ENCODE measurements around the gene RAP2A. TPM values are rescaled to one million over a fixed set of nuclear protein-coding genes. Genes with fewer than 3 reads are reported as not detected.

The RAP2A gene
- total RNA-seq, 4 donors from 2014 or later = 10.6 to 16.0 (median 12.7) TPM

- TF ChIP-seq CTCF (IDR thresholded peaks at IDR 0.05) (no peak), POLR2AphosphoS5 (IDR thresholded peaks at IDR 0.05) (no peak), EP300 (IDR thresholded peaks at IDR 0.05) (no peak), POLR2A (IDR thresholded peaks at IDR 0.05) (no peak)
- 77% methylated on average over 2 of the region's 2 CpGs for WGBS
- no peaks in the 10 kb centered on the region for H3K27me3 ChIP-seq
Measured at GRCh38 chr13:97484301-97484700, 50.3 kb downstream of the RAP2A start.

GRCh38 chr13:97485320-97485719, 51.4 kb downstream of the RAP2A start:
- DNase-seq (ENCODE audit: low spot score in 2 of 2) = no peak

More at GRCh38 chr13:97484301-97484700, 50.3 kb downstream of the RAP2A start:
- no peaks in the 10 kb centered on the region for H3K4me1 ChIP-seq
- H3K4me3 ChIP-seq = no peak overlapping the region
- no peak overlapping the region for H3K27ac ChIP-seq
- no peaks in the 10 kb centered on the region for H3K9me3 ChIP-seq
- no peak for DNase-seq (ENCODE audit: low spot score in 2 of 2)
- no peaks in the 10 kb centered on the region for H3K36me3 ChIP-seq

GRCh38 chr13:97490702-97491307, 56.8 kb downstream of the RAP2A start:
- no peaks in the 10 kb centered on the region for H3K36me3 ChIP-seq
- no peak for DNase-seq (ENCODE audit: low spot score in 2 of 2)
- no peaks in the 10 kb centered on the region for H3K4me1 ChIP-seq
- TF ChIP-seq CTCF (IDR thresholded peaks at IDR 0.05) (no peak), POLR2A (IDR thresholded peaks at IDR 0.05) (no peak), POLR2AphosphoS5 (IDR thresholded peaks at IDR 0.05) (no peak), EP300 (IDR thresholded peaks at IDR 0.05) (no peak)
- 100% methylated on average over 1 of the region's 1 CpG for WGBS
- H3K27me3 ChIP-seq = no peaks in the 10 kb centered on the region
- H3K9me3 ChIP-seq = no peaks in the 10 kb centered on the region
- H3K27ac ChIP-seq = no peak overlapping the region
- H3K4me3 ChIP-seq = no peak overlapping the region

More at GRCh38 chr13:97485320-97485719, 51.4 kb downstream of the RAP2A start:
- H3K27ac ChIP-seq = no peak overlapping the region
- H3K27me3 ChIP-seq = no peaks in the 10 kb centered on the region
- no peak overlapping the region for H3K4me3 ChIP-seq
- no peaks in the 10 kb centered on the region for H3K9me3 ChIP-seq
- TF ChIP-seq POLR2A (IDR thresholded peaks at IDR 0.05) = no peak
- no peaks in the 10 kb centered on the region for H3K36me3 ChIP-seq
- 88% methylated on average over 1 of the region's 1 CpG for WGBS
- H3K4me1 ChIP-seq = no peaks in the 10 kb centered on the region

GRCh38 chr13:97491452-97491851, 57.5 kb downstream of the RAP2A start:
- H3K4me3 ChIP-seq = no peak overlapping the region
- H3K27me3 ChIP-seq = no peaks in the 10 kb centered on the region
- H3K27ac ChIP-seq = no peak overlapping the region
- H3K9me3 ChIP-seq = no peaks in the 10 kb centered on the region
- H3K36me3 ChIP-seq = no peaks in the 10 kb centered on the region
- no peaks in the 10 kb centered on the region for H3K4me1 ChIP-seq
- DNase-seq (ENCODE audit: low spot score in 2 of 2) = no peak
- TF ChIP-seq EP300 (IDR thresholded peaks at IDR 0.05) (no peak), POLR2AphosphoS5 (IDR thresholded peaks at IDR 0.05) (no peak), CTCF (IDR thresholded peaks at IDR 0.05) (no peak), POLR2A (IDR thresholded peaks at IDR 0.05) (no peak)

GRCh38 chr13:97492257-97492656, 58.3 kb downstream of the RAP2A start:
- H3K9me3 ChIP-seq = no peaks in the 10 kb centered on the region
- H3K27ac ChIP-seq = no peak overlapping the region
- 87% methylated on average over 2 of the region's 2 CpGs for WGBS
- DNase-seq (ENCODE audit: low spot score in 2 of 2) = no peak
- no peaks in the 10 kb centered on the region for H3K36me3 ChIP-seq
- TF ChIP-seq EP300 (IDR thresholded peaks at IDR 0.05) = no peak
- no peak for TF ChIP-seq POLR2A (IDR thresholded peaks at IDR 0.05)
- no peak for TF ChIP-seq CTCF (IDR thresholded peaks at IDR 0.05)
- no peak for TF ChIP-seq POLR2AphosphoS5 (IDR thresholded peaks at IDR 0.05)
- H3K4me3 ChIP-seq = no peak overlapping the region
- no peaks in the 10 kb centered on the region for H3K4me1 ChIP-seq
- H3K27me3 ChIP-seq = no peaks in the 10 kb centered on the region

All from suprapubic skin (tissue), 4 donors.